Lower leg skin (tissue), 4 donors: ENCODE measurements around the gene AKAP4. TPM values are rescaled to one million over a fixed set of nuclear protein-coding genes. Genes with fewer than 3 reads are reported as not detected.

ENCODE experiments used
- DNase-seq, 2 donors: peaks; one replicate each; pipeline ENCODE4 v3.0.0-alpha.2; 2019; ENCODE audit warnings: low spot score in 2 of 2
- H3K4me3 ChIP-seq: fragments of 200-600 bp; sonication (generic); 2 replicates; pipeline ENCODE4 v1.5.1; 2017; ENCODE audit warnings: mild to moderate bottlenecking, low read depth; ENCODE audit not compliant: poor library complexity, severe bottlenecking
- POLR2A ChIP-seq, 2 donors: fragments of 450-650 bp; IDR thresholded peaks; one replicate each; pipeline ENCODE4 v1.6.1; 2016 to 2017; ENCODE audit warnings: antibody characterized with exemption in 2 of 2, mild to moderate bottlenecking in 1 of 2, moderate library complexity in 1 of 2
- WGBS, 2 donors: methylation state at CpG; one replicate each; pipeline ENCODE4 v1.1.5; 2018; 5-methylcytosine and 5-hydroxymethylcytosine counted together
- intact Hi-C: fragments of 100-400 bp; cut with DNase I; formaldehyde crosslinking; loops from one replicate; pipeline ENCODE4 v1.15.0; 2023; ENCODE audit warnings: low total_unique reads
- total RNA-seq, 4 donors: library from RNA; depleted of rRNA; stranded (reverse); fragments of >200 nt; gene quantifications; one replicate each; pipeline ENCODE4 v1.1.0, GENCODE V29; 2016
- TF ChIP-seq, protein P1 (sequence below), 3 donors: fragments of 450-650 bp; IDR thresholded peaks; one replicate each; pipeline ENCODE4 v1.5.1; 2016; ENCODE audit warnings: antibody characterized with exemption in 3 of 3, mild to moderate bottlenecking in 3 of 3, moderate library complexity in 2 of 3

AKAP4 gene
- total RNA-seq, 4 donors from 2014 or later = not detected

DNA sequence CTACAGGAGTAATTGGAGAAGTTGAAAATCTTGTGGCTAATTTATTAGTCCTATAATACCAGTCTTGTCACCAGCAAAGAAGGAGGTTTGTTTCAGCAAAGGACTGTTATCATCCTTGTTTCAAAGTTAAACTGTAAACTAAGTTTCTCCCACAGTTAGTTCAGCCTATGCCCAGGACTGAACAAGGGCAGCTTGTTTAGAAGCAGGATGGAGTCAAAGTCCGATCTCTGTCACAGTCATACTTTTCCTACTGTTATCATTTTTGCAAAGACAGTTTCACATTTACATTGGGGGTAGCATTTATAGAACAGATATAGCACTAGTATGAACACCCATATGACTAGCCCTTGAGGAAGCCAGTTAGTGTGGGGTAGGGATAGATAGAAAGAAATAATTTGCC lies 46.4 kb downstream of the AKAP4 start:
- H3K4me3 ChIP-seq = no peak overlapping the region
- no peak for DNase-seq
- TF ChIP-seq, protein P1, sequence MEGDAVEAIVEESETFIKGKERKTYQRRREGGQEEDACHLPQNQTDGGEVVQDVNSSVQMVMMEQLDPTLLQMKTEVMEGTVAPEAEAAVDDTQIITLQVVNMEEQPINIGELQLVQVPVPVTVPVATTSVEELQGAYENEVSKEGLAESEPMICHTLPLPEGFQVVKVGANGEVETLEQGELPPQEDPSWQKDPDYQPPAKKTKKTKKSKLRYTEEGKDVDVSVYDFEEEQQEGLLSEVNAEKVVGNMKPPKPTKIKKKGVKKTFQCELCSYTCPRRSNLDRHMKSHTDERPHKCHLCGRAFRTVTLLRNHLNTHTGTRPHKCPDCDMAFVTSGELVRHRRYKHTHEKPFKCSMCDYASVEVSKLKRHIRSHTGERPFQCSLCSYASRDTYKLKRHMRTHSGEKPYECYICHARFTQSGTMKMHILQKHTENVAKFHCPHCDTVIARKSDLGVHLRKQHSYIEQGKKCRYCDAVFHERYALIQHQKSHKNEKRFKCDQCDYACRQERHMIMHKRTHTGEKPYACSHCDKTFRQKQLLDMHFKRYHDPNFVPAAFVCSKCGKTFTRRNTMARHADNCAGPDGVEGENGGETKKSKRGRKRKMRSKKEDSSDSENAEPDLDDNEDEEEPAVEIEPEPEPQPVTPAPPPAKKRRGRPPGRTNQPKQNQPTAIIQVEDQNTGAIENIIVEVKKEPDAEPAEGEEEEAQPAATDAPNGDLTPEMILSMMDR (IDR thresholded peaks at IDR 0.05) = no peak
- TF ChIP-seq POLR2A (IDR thresholded peaks at IDR 0.05) = no peak
- intact Hi-C loops = no loop called here
- 87 to 90% methylated on average over 1 of the region's 1 CpG for WGBS, 2 donors

DNA sequence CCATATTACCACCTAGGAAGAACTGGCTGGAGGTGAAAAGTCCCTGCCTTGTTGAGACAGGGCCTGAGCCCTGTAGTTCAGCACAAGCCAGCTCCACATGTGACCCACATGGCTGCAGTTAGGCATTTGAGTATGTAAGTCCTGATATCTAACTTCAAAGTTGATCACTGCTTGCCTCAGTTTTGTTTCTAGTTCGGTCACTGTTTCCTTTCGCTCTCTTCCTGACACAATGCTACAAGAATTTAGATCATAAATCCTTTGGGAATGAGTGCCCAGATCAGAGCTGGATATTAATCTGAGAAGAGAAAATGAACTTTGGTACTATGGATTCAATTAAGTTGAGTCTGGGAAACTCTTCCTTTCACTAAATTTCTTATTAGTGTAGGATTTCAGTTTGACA lies 48.4 kb downstream of the AKAP4 start:
- no peak overlapping the region for H3K4me3 ChIP-seq
- intact Hi-C loops = no loop called here
- TF ChIP-seq, protein P1 (IDR thresholded peaks at IDR 0.05) = no peak
- no peak for TF ChIP-seq POLR2A (IDR thresholded peaks at IDR 0.05)
- no peak for DNase-seq
- 73 to 74% methylated on average over 2 of the region's 2 CpGs for WGBS, 2 donors

DNA sequence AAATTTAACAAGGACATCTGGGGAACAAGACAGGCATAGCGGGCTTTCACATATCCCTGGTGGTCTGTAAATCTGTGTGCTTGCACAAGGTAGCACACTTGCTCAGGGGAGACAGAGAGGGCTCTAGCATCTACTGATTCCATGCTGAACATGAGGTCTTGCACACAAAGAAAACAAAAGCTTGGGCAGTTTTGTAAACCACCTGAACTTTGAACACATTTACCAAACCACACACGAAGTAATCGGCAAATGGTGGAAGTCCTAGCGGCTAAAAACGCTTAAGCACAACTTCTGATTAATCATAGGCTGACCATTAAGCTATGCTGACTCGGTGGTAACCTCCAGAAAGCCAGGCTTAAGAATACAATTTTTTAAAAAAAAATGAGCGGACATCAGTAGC lies 52.8 kb downstream of the AKAP4 start:
- intact Hi-C loops = no loop called here
- no peak overlapping the region for H3K4me3 ChIP-seq
- no peak for DNase-seq
- 86 to 95% methylated on average over 7 of the region's 7 CpGs for WGBS, 2 donors
- no peak for TF ChIP-seq POLR2A (IDR thresholded peaks at IDR 0.05)
- TF ChIP-seq, protein P1 (IDR thresholded peaks at IDR 0.05) = no peak

Other genes with a start within 250 kb of the AKAP4 start
- 1 to 10 TPM in 1 of 4 donors, under 1 TPM in 3; 0.36 to 1.6 (median 0.68) TPM for gene CCNB3, start 3.8 kb upstream of the AKAP4 start, total RNA-seq